Measurements from ENCODE around the gene PATJ. TPM values are rescaled to one million over a fixed set of nuclear protein-coding genes. Genes with fewer than 3 reads are reported as not detected.
"Not testable (repeated sequence)": the region's sequence is repeated elsewhere in the genome, so short reads cannot be mapped to it uniquely, and the experiment has no call there.

The PATJ gene
- total RNA-seq, 1 donor from 2014 or later = 11.3 TPM

GRCh38 chr1:61956784-61957183 is 214.5 kb downstream of the PATJ start:
- no peak for DNase-seq (ENCODE audit: extremely low spot score, unreplicated experiment)
- no peaks in the 10 kb centered on the region for H3K27me3 Mint-ChIP-seq (ENCODE audit: unreplicated experiment)
- no peak overlapping the region for H3K4me3 Mint-ChIP-seq (ENCODE audit: unreplicated experiment)
- TF ChIP-seq CTCF (IDR thresholded peaks at IDR 0.05) = no peak
- peaks cover 14% of the 10 kb centered on the region for H3K4me1 Mint-ChIP-seq (ENCODE audit: unreplicated experiment)
- no peak overlapping the region for H3K27ac Mint-ChIP-seq (ENCODE audit: unreplicated experiment)
- H3K9me3 Mint-ChIP-seq (ENCODE audit: unreplicated experiment) = no peaks in the 10 kb centered on the region
- no peaks in the 10 kb centered on the region for H3K36me3 Mint-ChIP-seq (ENCODE audit: unreplicated experiment)

GRCh38 chr1:61961009-61961408 is 218.7 kb downstream of the PATJ start:
- H3K4me3 Mint-ChIP-seq (ENCODE audit: unreplicated experiment) = no peak overlapping the region
- no peak for TF ChIP-seq CTCF (IDR thresholded peaks at IDR 0.05)
- H3K4me1 Mint-ChIP-seq (ENCODE audit: unreplicated experiment) = no peaks in the 10 kb centered on the region
- no peaks in the 10 kb centered on the region for H3K27me3 Mint-ChIP-seq (ENCODE audit: unreplicated experiment)
- no peak for DNase-seq (ENCODE audit: extremely low spot score, unreplicated experiment)
- no peak overlapping the region for H3K27ac Mint-ChIP-seq (ENCODE audit: unreplicated experiment)
- H3K9me3 Mint-ChIP-seq (ENCODE audit: unreplicated experiment) = no peaks in the 10 kb centered on the region
- H3K36me3 Mint-ChIP-seq (ENCODE audit: unreplicated experiment) = no peaks in the 10 kb centered on the region

DNA sequence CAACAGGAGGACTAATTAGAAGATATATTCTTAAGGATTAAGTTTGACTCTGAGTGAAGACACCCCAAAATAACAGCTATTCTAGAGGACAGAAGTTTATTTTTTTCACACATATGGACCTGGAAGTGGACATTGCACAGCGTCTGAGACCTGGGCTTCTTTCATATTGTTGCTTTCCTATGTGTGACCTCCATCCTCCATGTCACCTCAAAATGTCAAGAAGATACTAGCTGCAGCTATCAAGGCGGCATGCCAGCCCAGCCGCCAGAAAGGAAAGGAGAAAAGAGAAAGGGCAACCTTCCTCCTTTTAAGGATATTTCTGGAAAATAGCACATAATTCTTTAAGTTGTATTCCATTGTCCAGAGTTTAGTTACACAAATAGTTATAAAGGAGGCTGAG is 220.4 kb downstream of the PATJ start:
- no peak for TF ChIP-seq CTCF (IDR thresholded peaks at IDR 0.05)
- H3K4me3 Mint-ChIP-seq (ENCODE audit: unreplicated experiment) = no peak overlapping the region
- no peak for DNase-seq (ENCODE audit: extremely low spot score, unreplicated experiment)
- H3K27ac Mint-ChIP-seq (ENCODE audit: unreplicated experiment) = no peak overlapping the region
- H3K36me3 Mint-ChIP-seq (ENCODE audit: unreplicated experiment) = no peaks in the 10 kb centered on the region
- no peaks in the 10 kb centered on the region for H3K9me3 Mint-ChIP-seq (ENCODE audit: unreplicated experiment)
- no peaks in the 10 kb centered on the region for H3K27me3 Mint-ChIP-seq (ENCODE audit: unreplicated experiment)
- H3K4me1 Mint-ChIP-seq (ENCODE audit: unreplicated experiment) = no peaks in the 10 kb centered on the region

DNA sequence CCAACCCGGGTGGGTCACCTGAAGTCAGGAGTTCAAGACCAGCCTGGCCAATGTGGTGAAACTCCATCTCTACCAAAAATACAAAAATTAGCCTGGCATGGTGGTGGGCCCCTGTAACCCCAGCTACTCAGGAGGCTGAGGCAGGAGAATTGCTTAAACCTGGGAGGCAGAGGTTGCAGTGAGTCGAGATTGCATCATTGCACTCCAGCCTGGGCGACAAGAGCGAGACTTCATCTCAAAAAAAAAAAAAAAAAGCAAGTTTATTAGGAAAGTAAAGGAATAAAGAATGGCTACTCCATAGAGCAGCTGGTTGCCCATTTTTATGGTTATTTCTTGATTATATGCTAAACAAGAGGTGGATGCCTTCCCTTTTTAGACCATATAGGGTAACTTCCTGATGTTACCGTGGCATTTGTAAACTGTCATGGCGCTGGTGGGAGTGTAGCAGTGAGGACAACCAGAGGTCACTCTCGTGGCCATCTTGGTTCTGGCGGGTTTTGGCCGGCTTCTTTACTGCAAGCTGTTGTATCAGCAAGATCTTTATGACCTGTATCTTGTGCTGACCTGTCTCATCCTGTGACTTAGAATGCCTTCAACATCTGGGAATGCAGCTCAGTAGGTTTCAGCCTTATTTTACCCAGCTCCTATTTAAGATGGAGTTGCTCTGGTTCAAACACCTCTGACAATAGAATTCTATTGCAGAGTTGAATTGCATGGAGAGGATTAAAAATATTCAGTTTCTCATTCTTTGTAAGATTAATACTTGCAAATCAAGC is 224.4 kb downstream of the PATJ start:
- H3K9me3 Mint-ChIP-seq (ENCODE audit: unreplicated experiment); H3K27me3 Mint-ChIP-seq (ENCODE audit: unreplicated experiment); H3K4me1 Mint-ChIP-seq (ENCODE audit: unreplicated experiment); H3K27ac Mint-ChIP-seq (ENCODE audit: unreplicated experiment); DNase-seq (ENCODE audit: extremely low spot score, unreplicated experiment); H3K4me3 Mint-ChIP-seq (ENCODE audit: unreplicated experiment); H3K36me3 Mint-ChIP-seq (ENCODE audit: unreplicated experiment): not testable (repeated sequence)

DNA sequence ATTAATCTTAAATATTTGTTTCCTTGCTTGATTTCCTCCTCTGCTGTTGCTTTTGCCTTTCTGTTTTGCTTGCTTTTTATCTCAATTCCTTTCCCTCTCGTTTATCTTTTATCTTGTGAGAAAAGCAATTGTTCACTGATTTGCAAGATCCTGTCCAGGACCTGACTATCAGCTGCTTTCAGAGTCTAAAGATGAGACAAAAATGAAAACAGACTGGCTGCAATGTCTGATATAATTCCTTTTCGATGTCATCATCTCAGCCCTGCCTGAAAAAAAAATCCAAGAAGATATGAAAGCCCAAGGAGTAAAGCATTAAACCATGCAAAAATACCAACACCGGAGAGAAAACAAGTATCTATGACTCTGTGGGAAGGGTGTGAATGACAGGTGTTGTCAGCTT is 225.5 kb downstream of the PATJ start:
- H3K27ac Mint-ChIP-seq (ENCODE audit: unreplicated experiment) = no peak overlapping the region

More for the DNA sequence above, 225.5 kb downstream of the PATJ start:
- Mint-ChIP-seq H3K4me1 (ENCODE audit: unreplicated experiment) (no peaks in the 10 kb centered on the region), H3K4me3 (ENCODE audit: unreplicated experiment) (no peak overlapping the region), H3K27me3 (ENCODE audit: unreplicated experiment) (no peaks in the 10 kb centered on the region), H3K36me3 (ENCODE audit: unreplicated experiment) (no peaks in the 10 kb centered on the region), H3K9me3 (ENCODE audit: unreplicated experiment) (no peaks in the 10 kb centered on the region)
- no peak for DNase-seq (ENCODE audit: extremely low spot score, unreplicated experiment)
- no peak for TF ChIP-seq CTCF (IDR thresholded peaks at IDR 0.05)
